H1 (cell line): Measurements from ENCODE around the gene TMEM45A. TPM values are rescaled to one million over a fixed set of nuclear protein-coding genes. Genes with fewer than 3 reads are reported as not detected.

ENCODE experiments used
- CTCF ChIA-PET: fragments of 300-600 bp; sonication (Branson Sonifier 250); formaldehyde crosslinking; loops from one replicate; lab custom pipeline; 2021; ENCODE audit not compliant: partially characterized antibody; lab: Charles Lee
- POLR2A ChIA-PET: fragments of 300-600 bp; sonication (Branson Sonifier 250); formaldehyde crosslinking; loops from one replicate; lab custom pipeline; 2021; ENCODE audit warnings: inconsistent platforms; ENCODE audit not compliant: partially characterized antibody; lab: Charles Lee
- DNase-seq, 2 experiments: peaks; one replicate each; pipeline versions ENCODE4 v3.0.0 to v3.0.0-alpha.2; 2010 to 2022; ENCODE audit warnings: low spot score in 2 of 2, low read depth in 1 of 2, mixed read lengths in 1 of 2
- FAIRE-seq: peaks from 2 replicates; lab custom pipeline; 2011; peaks lifted over from hg19 to GRCh38; lab: Jason Lieb, UNC
- H2AFZ ChIP-seq: 2 replicates; pipeline ENCODE4 v1.8.1; 2012; ENCODE audit warnings: low read length, inconsistent platforms
- H2AK5ac ChIP-seq: 2 replicates; pipeline ENCODE4 v1.6.1; 2013; ENCODE audit warnings: low read depth, low read length
- H2BK120ac ChIP-seq: replicated peaks from 2 replicates; pipeline ENCODE3; 2013; ENCODE audit warnings: low read depth, low read length, inconsistent platforms
- H2BK12ac ChIP-seq: 2 replicates; pipeline ENCODE4 v1.6.1; 2013; ENCODE audit warnings: low read depth, low read length
- H2BK15ac ChIP-seq: 2 replicates; pipeline ENCODE4 v1.6.1; 2013; ENCODE audit warnings: low read length
- H2BK20ac ChIP-seq: 2 replicates; pipeline ENCODE4 v1.6.1; 2013; ENCODE audit warnings: low read length
- H2BK5ac ChIP-seq: 2 replicates; pipeline ENCODE4 v1.6.1; 2013; ENCODE audit warnings: low read depth, low read length
- H3K14ac ChIP-seq: 2 replicates; pipeline ENCODE4 v1.6.1; 2013; ENCODE audit warnings: inconsistent platforms; ENCODE audit not compliant: insufficient read length
- H3K18ac ChIP-seq: 2 replicates; pipeline ENCODE4 v1.6.1; 2013; ENCODE audit warnings: low read length; ENCODE audit errors: extremely low read depth
- H3K23ac ChIP-seq: 2 replicates; pipeline ENCODE4 v1.6.1; 2013; ENCODE audit warnings: inconsistent platforms; ENCODE audit not compliant: insufficient read length
- H3K23me2 ChIP-seq: 2 replicates; pipeline ENCODE4 v1.6.1; 2013; ENCODE audit warnings: low read depth, low read length
- H3K27ac ChIP-seq: 2 replicates; pipeline ENCODE4 v1.6.1; 2011; ENCODE audit warnings: low read depth, low read length, inconsistent platforms
- H3K27me3 ChIP-seq, 4 experiments: replicated peaks in 1 of 4; 1 replicate in 1 of 4; 2 replicates in 3 of 4; pipeline versions ENCODE4 v1.6.1 to v1.8.1; 2011 to 2013; ENCODE audit warnings: low read length in 3 of 4, mild to moderate bottlenecking in 3 of 4, inconsistent platforms in 2 of 4, mixed read lengths in 2 of 4, moderate library complexity in 1 of 4; ENCODE audit not compliant: control insufficient read depth in 3 of 4, insufficient read depth in 3 of 4; ENCODE audit errors: extremely low read depth in 1 of 4
- H3K36me3 ChIP-seq, 4 experiments: 2 replicates each; pipeline versions ENCODE4 v1.6.1 to v1.8.1; 2011 to 2013; ENCODE audit warnings: mild to moderate bottlenecking in 4 of 4, low read length in 3 of 4, moderate library complexity in 2 of 4, control low read depth in 1 of 4, inconsistent platforms in 1 of 4; ENCODE audit not compliant: insufficient read depth in 4 of 4, control insufficient read depth in 2 of 4
- H3K4ac ChIP-seq: replicated peaks from 2 replicates; pipeline ENCODE3; 2013; ENCODE audit warnings: low read length, low read depth, mixed read lengths, inconsistent platforms; ENCODE audit not compliant: insufficient read length
- H3K4me1 ChIP-seq, 4 experiments: replicated peaks in 1 of 4; 1 replicate in 1 of 4; 2 replicates in 3 of 4; pipeline versions ENCODE4 v1.6.1 to v1.8.1; 2011 to 2013; ENCODE audit warnings: low read length in 3 of 4, inconsistent platforms in 2 of 4, mixed read lengths in 1 of 4; ENCODE audit not compliant: insufficient read depth in 4 of 4, control insufficient read depth in 3 of 4
- H3K4me2 ChIP-seq, 2 experiments: 2 replicates each; pipeline versions ENCODE4 v1.6.1 to v1.8.1; 2011 to 2013; ENCODE audit warnings: low read depth in 2 of 2, low read length in 2 of 2, control low read depth in 1 of 2, inconsistent platforms in 1 of 2, mild to moderate bottlenecking in 1 of 2; ENCODE audit not compliant: insufficient read depth in 1 of 2
- H3K4me3 ChIP-seq, 4 experiments: fragments of 200-600, 300-600 bp in 1 of 4; sonication (generic), shearing (Covaris generic), sonication (Bioruptor Twin) in 1 of 4; 2 replicates each; pipeline versions ENCODE4 v1.5.1 to v1.8.1; 2011 to 2016; ENCODE audit warnings: low read length in 4 of 4, low read depth in 3 of 4, control low read depth in 2 of 4, inconsistent platforms in 2 of 4, mild to moderate bottlenecking in 2 of 4, mixed read lengths in 1 of 4, moderate library complexity in 1 of 4; ENCODE audit not compliant: insufficient read depth in 2 of 4; ENCODE audit errors: extremely low read depth in 1 of 4
- H3K56ac ChIP-seq: replicated peaks from 2 replicates; pipeline ENCODE3; 2013; ENCODE audit warnings: low read depth, mild to moderate bottlenecking, mixed read lengths, low read length, inconsistent platforms; ENCODE audit not compliant: insufficient read length
- H3K79me1 ChIP-seq: 2 replicates; pipeline ENCODE4 v1.6.1; 2013; ENCODE audit warnings: low read depth, low read length, control low read depth
- H3K79me2 ChIP-seq, 2 experiments: 2 replicates each; pipeline versions ENCODE4 v1.6.1 to v1.8.1; 2012 to 2013; ENCODE audit warnings: low read length in 2 of 2, mild to moderate bottlenecking in 2 of 2, inconsistent platforms in 1 of 2; ENCODE audit not compliant: insufficient read depth in 2 of 2, control insufficient read depth in 1 of 2
- H3K9ac ChIP-seq, 4 experiments: replicated peaks in 1 of 4; 1 replicate in 1 of 4; 2 replicates in 3 of 4; pipeline versions ENCODE4 v1.6.1 to v1.8.1; 2011 to 2013; ENCODE audit warnings: low read depth in 3 of 4, low read length in 3 of 4, control low read depth in 2 of 4, mild to moderate bottlenecking in 2 of 4, moderate library complexity in 2 of 4, inconsistent platforms in 1 of 4; ENCODE audit errors: extremely low read depth in 1 of 4
- H3K9me3 ChIP-seq, 2 experiments: 2 replicates each; pipeline versions ENCODE4 v1.6.1 to v1.8.1; 2012 to 2013; ENCODE audit warnings: mild to moderate bottlenecking in 2 of 2, moderate library complexity in 2 of 2, control low read depth in 1 of 2, inconsistent platforms in 1 of 2, low read depth in 1 of 2, low read length in 1 of 2, mixed read lengths in 1 of 2; ENCODE audit not compliant: insufficient read depth in 2 of 2
- H4K20me1 ChIP-seq, 2 experiments: replicated peaks in 1 of 2; 2 replicates each; pipeline versions ENCODE3 to v1.8.1; 2011 to 2013; ENCODE audit warnings: inconsistent platforms in 2 of 2, low read length in 2 of 2, mild to moderate bottlenecking in 1 of 2; ENCODE audit not compliant: insufficient read depth in 2 of 2, control insufficient read depth in 1 of 2
- H4K5ac ChIP-seq: 2 replicates; pipeline ENCODE4 v1.6.1; 2013; ENCODE audit warnings: low read length, low read depth, mixed read lengths, inconsistent platforms; ENCODE audit not compliant: insufficient read length
- H4K8ac ChIP-seq: 2 replicates; pipeline ENCODE4 v1.8.0; 2013; ENCODE audit warnings: mild to moderate bottlenecking, moderate library complexity, low read length, inconsistent platforms; ENCODE audit not compliant: insufficient read depth; ENCODE audit errors: extremely low read depth
- H4K91ac ChIP-seq: replicated peaks from 2 replicates; pipeline ENCODE3; 2013; ENCODE audit warnings: low read length, mixed read lengths, inconsistent platforms; ENCODE audit not compliant: insufficient read length
- CTBP2 ChIP-seq: IDR thresholded peaks from 2 replicates; pipeline ENCODE4 v1.7.0; 2011; ENCODE audit warnings: borderline replicate concordance, mild to moderate bottlenecking, moderate library complexity, mixed read lengths, low read length; ENCODE audit not compliant: insufficient read depth, insufficient read length
- EZH2 ChIP-seq: fragments of 200-600 bp; sonication (generic); IDR thresholded peaks from 2 replicates; pipeline ENCODE4 v1.7.1; 2012; ENCODE audit warnings: low read depth, mild to moderate bottlenecking, moderate library complexity, low read length, inconsistent platforms; ENCODE audit not compliant: severe bottlenecking
- JUN ChIP-seq: IDR thresholded peaks from 2 replicates; pipeline ENCODE4 v1.6.1; 2011; ENCODE audit warnings: low read depth, mild to moderate bottlenecking, improper control_type of control experiment, low read length
- MAFK ChIP-seq: IDR thresholded peaks from 2 replicates; pipeline ENCODE4 v1.6.1; 2012; ENCODE audit warnings: low read depth, mild to moderate bottlenecking, improper control_type of control experiment, low read length
- RXRA ChIP-seq: IDR thresholded peaks from 2 replicates; pipeline ENCODE4 v1.6.1; 2011; ENCODE audit warnings: low read depth, mild to moderate bottlenecking, low read length, moderate library complexity; ENCODE audit not compliant: insufficient read depth
- SIN3A ChIP-seq, 2 experiments: IDR thresholded peaks in 1 of 2; conservative IDR thresholded peaks in 1 of 2; 2 replicates each; pipeline ENCODE4 v1.6.1; 2011 to 2012; ENCODE audit warnings: low read length in 2 of 2, improper control_type of control experiment in 1 of 2, low read depth in 1 of 2, mild to moderate bottlenecking in 1 of 2
- TAF7 ChIP-seq: optimal IDR thresholded peaks from 2 replicates; pipeline ENCODE3; 2011; ENCODE audit warnings: low read depth, mild to moderate bottlenecking, inconsistent platforms, low read length, moderate library complexity, borderline replicate concordance
- TEAD4 ChIP-seq: IDR thresholded peaks from 2 replicates; pipeline ENCODE4 v1.6.1; 2012; ENCODE audit warnings: low read depth, low read length, inconsistent platforms, mixed read lengths
- WGBS, 2 experiments: shearing (Covaris generic) in 1 of 2; methylation state at CpG; one replicate each; pipeline versions ENCODE4 v1.1.6 to v1.1.7; 2013 to 2015; ENCODE audit warnings: low lambda C conversion rate in 2 of 2, mixed read lengths in 2 of 2, inconsistent platforms in 1 of 2, low coverage in 1 of 2, missing lambda C conversion rate in 1 of 2; ENCODE audit not compliant: insufficient replicate concordance in 2 of 2, insufficient coverage in 1 of 2, insufficient read length in 1 of 2; ENCODE audit errors: extremely low coverage in 1 of 2, missing lambda C conversion rate in 1 of 2; 5-methylcytosine and 5-hydroxymethylcytosine counted together
- polyA plus RNA-seq, 7 experiments: library from polyadenylated mRNA; depleted of rRNA in 3 of 7; stranded (reverse) in 5 of 7; unstranded in 2 of 7; fragments of >200 nt in 5 of 7; fragments of 200-250 nt in 2 of 7; gene quantifications; 1 replicate in 5 of 7; 2 replicates in 1 of 7; 4 replicates in 1 of 7; pipeline versions ENCODE4 v1.2.1 to v1.2.3, GENCODE V29; 2011 to 2013; ENCODE audit warnings: missing spikeins in 2 of 7, mixed read lengths in 2 of 7
- total RNA-seq: library from RNA; stranded (reverse); fragmentation: NEBNext Ultra II Directional; extraction: Animal tissue kit (Norgen Biotek cat#: 25700); gene quantifications from 2 replicates; pipeline ENCODE4 v1.2.1, GENCODE V29; 2021

Gene TMEM45A
- total and polyA plus RNA-seq, 2 of the 8 experiments (the other 6 are each of a cell fraction or from before 2014, with no cell fraction given): 12.9 to 14.2 TPM

GRCh38 chr3:100483529-100483928, 8.9 kb upstream of the TMEM45A start:
- no peaks in the 10 kb centered on the region for H4K20me1 ChIP-seq
- no peak overlapping the region for H2BK15ac ChIP-seq
- no peak for DNase-seq
- H3K14ac ChIP-seq: no peak overlapping the region
- H2BK5ac ChIP-seq: no peak overlapping the region
- no peak overlapping the region for H2BK120ac ChIP-seq
- H3K36me3 ChIP-seq: no peaks in the 10 kb centered on the region
- H3K56ac ChIP-seq: no peak overlapping the region
- POLR2A ChIA-PET: no interaction called here
- TF ChIP-seq JUN: no peak
- TF ChIP-seq MAFK: no peak
- TF ChIP-seq EZH2: no peak
- TF ChIP-seq RXRA: no peak
- no peak for TF ChIP-seq SIN3A (conservative IDR thresholded peaks at IDR 0.05 in 1 of 2, IDR thresholded peaks at IDR 0.05 in 1 of 2; ENCODE audit: low read depth in 1 of 2, low read length in 2 of 2)
- TF ChIP-seq TAF7: no peak
- TF ChIP-seq TEAD4: no peak
- no peak for TF ChIP-seq CTBP2
- TF ChIP-seq, all 59 proteins: peak for 0
- Histone ChIP-seq H4K91ac (no peak overlapping the region), H3K9me3 (peaks cover 0 to 3% of the 10 kb centered on the region in 2 experiments; a peak in 1 of 4 replicates), H3K4me2 (no peak overlapping the region), H3K18ac (no peak overlapping the region), H3K79me1 (no peaks in the 10 kb centered on the region), H3K23me2 (no peaks in the 10 kb centered on the region), H2AK5ac (no peak overlapping the region), H2BK12ac (no peak overlapping the region), H3K27ac (no peak overlapping the region), H3K4me3 (no peak overlapping the region), H3K4me1 (peaks cover 0 to 3% (median 1%) of the 10 kb centered on the region in 4 experiments; a peak in 2 of 7 replicates), H3K27me3 (no peaks in the 10 kb centered on the region), H2BK20ac (no peak overlapping the region), H4K5ac (no peak overlapping the region), H3K79me2 (no peaks in the 10 kb centered on the region), H3K4ac (no peak overlapping the region), H3K9ac (no peak overlapping the region), H3K23ac (no peak overlapping the region), H2AFZ (no peak overlapping the region), H4K8ac (no peak overlapping the region)
- no peak for FAIRE-seq
- CTCF ChIA-PET: interaction anchor here (3.7 kb wide), 1 partner anchor 21 kb away, joined by 18 read pairs; no protein-coding TSS in a partner anchor
- 88% methylated on average over 1 of the region's 1 CpG; no CpG with 5 or more reads in 1 of the 2 experiments for WGBS, 2 experiments
